ENCODE measurements around the gene CYB5R4. TPM values are rescaled to one million over a fixed set of nuclear protein-coding genes. Genes with fewer than 3 reads are reported as not detected.
"Not testable (repeated sequence)": the region's sequence is repeated elsewhere in the genome, so short reads cannot be mapped to it uniquely, and the experiment has no call there.

The CYB5R4 gene
- total RNA-seq, 6 experiments from 2014 or later: 11.6 to 18.6 (median 16.2) TPM

- H3K4me1 Mint-ChIP-seq (ENCODE audit: low read depth): peaks cover 5% of the 10 kb centered on the region; the same call in 1 of the 2 replicates
- H3K36me3 Mint-ChIP-seq (ENCODE audit: low read depth): peaks cover 32% of the 10 kb centered on the region
- H3K27me3 Mint-ChIP-seq (ENCODE audit: insufficient read depth): no peaks in the 10 kb centered on the region
- DNase-seq: no peak
- H3K27ac Mint-ChIP-seq: no peak overlapping the region
- no peak overlapping the region for H3K4me3 Mint-ChIP-seq
- no peak for TF ChIP-seq CTCF (IDR thresholded peaks at IDR 0.05)
- H3K9me3 Mint-ChIP-seq: peaks cover 7% of the 10 kb centered on the region; the same call in 1 of the 2 replicates
These were observed 42.1 kb downstream of the CYB5R4 start for GRCh38 chr6:83901624-83902023.

- DNase-seq: no peak
- Mint-ChIP-seq H3K4me1 (ENCODE audit: low read depth) (peaks cover 26% of the 10 kb centered on the region), H3K27me3 (ENCODE audit: insufficient read depth) (no peaks in the 10 kb centered on the region), H3K27ac (no peak overlapping the region), H3K9me3 (peaks cover 7% of the 10 kb centered on the region; the same call in 1 of the 2 replicates), H3K4me3 (no peak overlapping the region), H3K36me3 (ENCODE audit: low read depth) (peaks cover 36% of the 10 kb centered on the region)
- TF ChIP-seq CTCF (IDR thresholded peaks at IDR 0.05): no peak
These were observed 44.9 kb downstream of the CYB5R4 start for GRCh38 chr6:83904395-83904794.

- no peak overlapping the region for H3K27ac Mint-ChIP-seq
- no peaks in the 10 kb centered on the region for H3K27me3 Mint-ChIP-seq (ENCODE audit: insufficient read depth)
- no peak for TF ChIP-seq CTCF (IDR thresholded peaks at IDR 0.05)
- H3K36me3 Mint-ChIP-seq (ENCODE audit: low read depth): peaks cover 36% of the 10 kb centered on the region
- no peak for DNase-seq
- H3K4me1 Mint-ChIP-seq (ENCODE audit: low read depth): peaks cover 37% of the 10 kb centered on the region
- H3K9me3 Mint-ChIP-seq: peaks cover 7% of the 10 kb centered on the region; the same call in 1 of the 2 replicates
- H3K4me3 Mint-ChIP-seq: no peak overlapping the region
These were observed 46.2 kb downstream of the CYB5R4 start for GRCh38 chr6:83905648-83906047.

DNA sequence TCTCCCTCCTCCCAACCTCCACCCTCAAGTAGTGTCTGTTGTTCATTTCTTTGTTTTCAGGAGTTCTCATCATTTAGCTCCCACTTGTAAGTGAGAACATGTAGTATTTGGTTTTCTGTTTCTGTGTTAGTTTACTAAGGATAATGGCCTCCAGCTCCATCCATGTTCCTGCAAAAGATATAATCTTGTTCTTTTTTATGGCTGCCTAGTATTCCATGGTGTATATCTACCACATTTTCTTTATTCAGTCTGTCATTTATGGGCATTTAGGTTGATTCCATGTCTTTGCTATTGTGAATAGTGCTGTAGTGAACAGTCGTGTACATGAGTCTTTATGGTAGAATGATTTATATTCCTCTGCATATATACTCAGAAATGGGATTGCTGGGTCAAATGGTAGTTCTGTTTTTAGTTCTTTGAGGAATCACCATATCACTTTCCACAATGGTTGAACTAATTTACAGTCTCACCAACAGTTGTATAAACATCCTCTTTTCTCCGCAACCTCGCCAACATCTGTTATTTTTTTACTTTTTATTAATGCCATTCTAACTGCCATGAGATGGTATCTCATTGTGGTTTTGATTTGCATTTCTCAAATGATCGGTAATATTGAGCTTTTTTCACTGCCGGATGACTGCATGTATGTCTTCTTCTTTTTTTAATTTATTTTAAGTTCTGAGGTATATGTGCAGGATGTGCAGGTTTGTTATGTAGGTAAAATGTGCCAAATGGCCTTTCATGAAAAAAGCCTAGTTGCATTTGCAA, 48.3 kb downstream of the CYB5R4 start:
- peaks cover 48% of the 10 kb centered on the region for H3K4me1 Mint-ChIP-seq (ENCODE audit: low read depth)
- not testable (repeated sequence) for H3K9me3 Mint-ChIP-seq; DNase-seq; H3K27me3 Mint-ChIP-seq (ENCODE audit: insufficient read depth); H3K27ac Mint-ChIP-seq; H3K4me3 Mint-ChIP-seq
- H3K36me3 Mint-ChIP-seq (ENCODE audit: low read depth): peaks cover 28% of the 10 kb centered on the region

DNA sequence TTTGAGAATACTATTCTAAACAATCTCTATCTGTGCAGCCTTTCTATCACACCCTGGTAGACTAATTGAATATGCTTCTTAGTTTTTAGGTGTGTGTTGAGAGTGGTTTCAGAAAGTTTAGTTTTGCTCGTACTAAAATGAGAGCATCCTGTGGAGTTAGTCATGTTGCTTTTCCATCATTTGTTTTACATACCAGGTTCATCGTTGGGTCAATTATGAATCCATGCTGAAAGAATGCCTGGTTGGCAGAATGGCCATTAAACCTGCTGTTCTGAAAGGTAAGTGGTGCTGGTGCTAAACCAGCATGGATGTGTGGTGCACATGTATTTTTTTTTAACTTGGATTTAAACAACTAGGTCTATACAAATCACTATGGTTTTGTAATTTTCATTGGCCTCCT, 49.3 kb downstream of the CYB5R4 start:
- Mint-ChIP-seq H3K36me3 (ENCODE audit: low read depth) (peaks cover 28% of the 10 kb centered on the region), H3K4me1 (ENCODE audit: low read depth) (peaks cover 48% of the 10 kb centered on the region), H3K4me3 (peak overlapping the region; percentile 39; the same call in 1 of the 2 replicates), H3K27me3 (ENCODE audit: insufficient read depth) (no peaks in the 10 kb centered on the region), H3K9me3 (no peaks in the 10 kb centered on the region; the same call in 1 of the 2 replicates), H3K27ac (peak overlapping the region; percentile 47; the same call in 1 of the 2 replicates)
- no peak for TF ChIP-seq CTCF (IDR thresholded peaks at IDR 0.05)
- peak; percentile 23 for DNase-seq

DNA sequence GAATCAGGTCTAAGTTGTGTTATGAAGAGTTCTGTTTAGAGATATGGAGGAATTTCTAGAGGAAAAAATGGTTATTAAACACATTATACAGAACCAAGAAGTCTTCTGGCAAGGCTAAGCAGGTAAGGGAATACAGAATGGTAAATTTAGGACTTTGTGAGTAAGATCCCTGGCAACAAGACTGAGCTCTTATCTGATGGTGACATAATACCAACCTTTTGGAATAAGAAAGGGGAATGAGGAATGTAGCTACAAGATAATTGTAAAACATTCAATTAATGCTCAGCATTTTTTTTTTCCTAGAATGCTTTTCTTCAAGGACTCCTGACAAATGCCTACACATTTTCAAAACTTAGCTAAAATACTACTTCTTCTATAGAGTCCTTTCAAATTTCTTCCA, 51.8 kb downstream of the CYB5R4 start:
- Mint-ChIP-seq H3K27me3 (ENCODE audit: insufficient read depth) (no peaks in the 10 kb centered on the region), H3K9me3 (no peaks in the 10 kb centered on the region), H3K36me3 (ENCODE audit: low read depth) (peaks cover 22% of the 10 kb centered on the region), H3K4me3 (no peak overlapping the region), H3K27ac (no peak overlapping the region), H3K4me1 (ENCODE audit: low read depth) (peaks cover 58% of the 10 kb centered on the region)
- DNase-seq: no peak
- TF ChIP-seq CTCF (IDR thresholded peaks at IDR 0.05): no peak
